Measurements from ENCODE around the gene ZNF469. TPM values are rescaled to one million over a fixed set of nuclear protein-coding genes. Genes with fewer than 3 reads are reported as not detected.

The ZNF469 gene
- polyA plus RNA-seq, 3 donors = 0.02 to 0.16 (median 0.10) TPM

GRCh38 chr16:88398170-88398873 lies 15.6 kb downstream of the ZNF469 start:
- TF ChIP-seq, protein P1, sequence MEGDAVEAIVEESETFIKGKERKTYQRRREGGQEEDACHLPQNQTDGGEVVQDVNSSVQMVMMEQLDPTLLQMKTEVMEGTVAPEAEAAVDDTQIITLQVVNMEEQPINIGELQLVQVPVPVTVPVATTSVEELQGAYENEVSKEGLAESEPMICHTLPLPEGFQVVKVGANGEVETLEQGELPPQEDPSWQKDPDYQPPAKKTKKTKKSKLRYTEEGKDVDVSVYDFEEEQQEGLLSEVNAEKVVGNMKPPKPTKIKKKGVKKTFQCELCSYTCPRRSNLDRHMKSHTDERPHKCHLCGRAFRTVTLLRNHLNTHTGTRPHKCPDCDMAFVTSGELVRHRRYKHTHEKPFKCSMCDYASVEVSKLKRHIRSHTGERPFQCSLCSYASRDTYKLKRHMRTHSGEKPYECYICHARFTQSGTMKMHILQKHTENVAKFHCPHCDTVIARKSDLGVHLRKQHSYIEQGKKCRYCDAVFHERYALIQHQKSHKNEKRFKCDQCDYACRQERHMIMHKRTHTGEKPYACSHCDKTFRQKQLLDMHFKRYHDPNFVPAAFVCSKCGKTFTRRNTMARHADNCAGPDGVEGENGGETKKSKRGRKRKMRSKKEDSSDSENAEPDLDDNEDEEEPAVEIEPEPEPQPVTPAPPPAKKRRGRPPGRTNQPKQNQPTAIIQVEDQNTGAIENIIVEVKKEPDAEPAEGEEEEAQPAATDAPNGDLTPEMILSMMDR (IDR thresholded peaks at IDR 0.05) = no peak
- peak overlapping the region in 1 of 7 donors; percentile 79 for H3K27ac Mint-ChIP-seq
- H3K27me3 ChIP-seq (ENCODE audit: control insufficient read depth in 2 of 2, insufficient read depth in 2 of 2, low read length in 2 of 2) = no peaks in the 10 kb centered on the region
- H3K36me3 ChIP-seq (replicated peaks in 1 of 2; ENCODE audit: control insufficient read depth in 1 of 2, insufficient read depth in 2 of 2, low read length in 2 of 2) = no peaks in the 10 kb centered on the region
- H4K20me1 ChIP-seq (ENCODE audit: insufficient read depth, low read length) = no peaks in the 10 kb centered on the region
- H3K9ac ChIP-seq (ENCODE audit: insufficient read depth, low read length, poor library complexity, severe bottlenecking) = no peak overlapping the region
- H3K79me2 ChIP-seq (ENCODE audit: insufficient read depth, low read length) = no peaks in the 10 kb centered on the region
- peaks cover 2 to 12% (median 11%) of the 10 kb centered on the region in 3 donors for H3K27me3 Mint-ChIP-seq (ENCODE audit: low read depth in 3 of 3)
- no peak overlapping the region for H2AFZ ChIP-seq (ENCODE audit: insufficient read depth, low read depth, low read length, poor library complexity, severe bottlenecking)
- no peak for DNase-seq
- intact Hi-C loops (cut with micrococcal nuclease) = no loop called here
- H3K4me1 ChIP-seq (ENCODE audit: control insufficient read depth in 1 of 2, insufficient read depth in 2 of 2, low read length in 2 of 2) = no peaks in the 10 kb centered on the region
- no peak overlapping the region for H3K27ac ChIP-seq (ENCODE audit: low read depth in 1 of 2, low read length in 2 of 2)
- H3K36me3 Mint-ChIP-seq = no peaks in the 10 kb centered on the region
- H3K9me3 Mint-ChIP-seq = peaks cover 0 to 7% (median 5%) of the 10 kb centered on the region in 7 donors
- H3K4me3 Mint-ChIP-seq = no peak overlapping the region
- 90% methylated on average over 20 of the region's 20 CpGs for WGBS (ENCODE audit: insufficient coverage)
- H3K4me3 ChIP-seq (replicated peaks in 1 of 3; ENCODE audit: low read depth in 2 of 3, low read length in 3 of 3) = no peak overlapping the region
- H3K9me3 ChIP-seq (replicated peaks in 1 of 2; ENCODE audit: control insufficient read depth in 1 of 2, insufficient read depth in 1 of 2, low read length in 2 of 2) = no peaks in the 10 kb centered on the region
- H3K4me1 Mint-ChIP-seq = no peaks in the 10 kb centered on the region
- H3K4me2 ChIP-seq (replicated peaks; ENCODE audit: extremely low read depth, low read length, poor library complexity, severe bottlenecking) = no peak overlapping the region

DNA sequence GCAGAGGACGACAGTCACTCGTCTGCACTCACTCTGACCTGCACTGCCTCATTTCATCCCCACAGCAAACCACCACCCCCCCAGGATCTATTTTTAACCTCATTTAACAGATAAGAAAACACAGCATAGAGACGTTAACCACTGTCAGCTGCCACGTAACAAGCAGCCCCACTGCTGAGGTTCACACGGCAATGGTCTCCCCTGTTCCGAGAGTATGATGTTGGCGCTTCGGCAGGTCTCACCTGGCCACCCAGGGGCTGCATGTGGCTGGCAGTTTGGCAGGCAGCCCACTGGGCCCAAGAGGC lies 16.1 kb downstream of the ZNF469 start:
- H3K4me3 ChIP-seq (replicated peaks in 1 of 3; ENCODE audit: low read depth in 2 of 3, low read length in 3 of 3) = no peak overlapping the region
- no peak overlapping the region for H3K27ac ChIP-seq (ENCODE audit: low read depth in 1 of 2, low read length in 2 of 2)
- H3K4me3 Mint-ChIP-seq = no peak overlapping the region
- H3K9me3 ChIP-seq (replicated peaks in 1 of 2; ENCODE audit: control insufficient read depth in 1 of 2, insufficient read depth in 1 of 2, low read length in 2 of 2) = no peaks in the 10 kb centered on the region
- H3K9me3 Mint-ChIP-seq = peaks cover 0 to 7% (median 5%) of the 10 kb centered on the region in 7 donors
- H4K20me1 ChIP-seq (ENCODE audit: insufficient read depth, low read length) = no peaks in the 10 kb centered on the region
- intact Hi-C loops (cut with micrococcal nuclease) = no loop called here
- WGBS (ENCODE audit: insufficient coverage) = 78% methylated on average over 8 of the region's 8 CpGs
- no peaks in the 10 kb centered on the region for H3K79me2 ChIP-seq (ENCODE audit: insufficient read depth, low read length)
- peaks cover 2 to 12% (median 11%) of the 10 kb centered on the region in 3 donors for H3K27me3 Mint-ChIP-seq (ENCODE audit: low read depth in 3 of 3)
- no peaks in the 10 kb centered on the region for H3K4me1 Mint-ChIP-seq
- H3K4me2 ChIP-seq (replicated peaks; ENCODE audit: extremely low read depth, low read length, poor library complexity, severe bottlenecking) = no peak overlapping the region
- no peak overlapping the region for H3K9ac ChIP-seq (ENCODE audit: insufficient read depth, low read length, poor library complexity, severe bottlenecking)
- H3K36me3 ChIP-seq (replicated peaks in 1 of 2; ENCODE audit: control insufficient read depth in 1 of 2, insufficient read depth in 2 of 2, low read length in 2 of 2) = no peaks in the 10 kb centered on the region
- TF ChIP-seq, protein P1 (IDR thresholded peaks at IDR 0.05) = no peak
- H3K27ac Mint-ChIP-seq = no peak overlapping the region
- no peaks in the 10 kb centered on the region for H3K36me3 Mint-ChIP-seq
- H3K4me1 ChIP-seq (ENCODE audit: control insufficient read depth in 1 of 2, insufficient read depth in 2 of 2, low read length in 2 of 2) = no peaks in the 10 kb centered on the region
- no peak overlapping the region for H2AFZ ChIP-seq (ENCODE audit: insufficient read depth, low read depth, low read length, poor library complexity, severe bottlenecking)
- DNase-seq = no peak
- no peaks in the 10 kb centered on the region for H3K27me3 ChIP-seq (ENCODE audit: control insufficient read depth in 2 of 2, insufficient read depth in 2 of 2, low read length in 2 of 2)

All from CD14-positive monocyte (primary cell).